Neural cell (in vitro differentiated cells): ENCODE data around the gene SF1. TPM values are rescaled to one million over a fixed set of nuclear protein-coding genes. Genes with fewer than 3 reads are reported as not detected.

Source experiments
- H2AFZ ChIP-seq: fragments of 200-600, 300-800 bp; sonication (generic), shearing (Covaris generic); 2 replicates; pipeline ENCODE4 v1.6.0; 2014; ENCODE audit warnings: low read depth, mild to moderate bottlenecking, antibody characterized with exemption, low read length, moderate library complexity
- H3F3A ChIP-seq: fragments of 200-600 bp; shearing (Covaris generic); 2 replicates; pipeline ENCODE4 v1.6.1; 2016; ENCODE audit warnings: mild to moderate bottlenecking, moderate library complexity, mixed read lengths, antibody characterized with exemption, low read length; ENCODE audit not compliant: insufficient read depth, poor library complexity, severe bottlenecking
- H3K27ac ChIP-seq: fragments of 200-600, 300-800 bp; sonication (generic), shearing (Covaris generic); 2 replicates; pipeline ENCODE4 v1.5.1; 2014; ENCODE audit warnings: mild to moderate bottlenecking, low read length, moderate library complexity
- H3K27me3 ChIP-seq: fragments of 300-800, 200-600 bp; sonication (generic), shearing (Covaris generic); 2 replicates; pipeline ENCODE4 v1.6.0; 2014; ENCODE audit warnings: mild to moderate bottlenecking, low read depth, low read length, moderate library complexity; ENCODE audit not compliant: insufficient read depth
- H3K36me3 ChIP-seq: fragments of 300-800, 200-600 bp; sonication (generic), shearing (Covaris generic); 2 replicates; pipeline ENCODE4 v1.5.1; 2014; ENCODE audit warnings: mild to moderate bottlenecking, antibody characterized with exemption, low read length, moderate library complexity; ENCODE audit not compliant: insufficient read depth
- H3K4me2 ChIP-seq: fragments of 300-800, 200-600 bp; sonication (generic), shearing (Covaris generic); 2 replicates; pipeline ENCODE4 v1.6.0; 2014; ENCODE audit warnings: mild to moderate bottlenecking, low read length
- H3K4me3 ChIP-seq: fragments of 300-800, 200-600 bp; sonication (generic), shearing (Covaris generic); 2 replicates; pipeline ENCODE4 v1.5.1; 2014; ENCODE audit warnings: mild to moderate bottlenecking, low read length, moderate library complexity
- H3K79me2 ChIP-seq: fragments of 200-600 bp; shearing (Covaris generic); replicated peaks from 2 replicates; pipeline ENCODE4 v1.6.0; 2014; ENCODE audit warnings: mild to moderate bottlenecking, low read length, moderate library complexity; ENCODE audit not compliant: insufficient read depth
- H3K9ac ChIP-seq: fragments of 300-800, 200-600 bp; sonication (generic), shearing (Covaris generic); 2 replicates; pipeline ENCODE4 v1.6.1; 2016; ENCODE audit warnings: mild to moderate bottlenecking, low read length, mixed read lengths
- H3K9me2 ChIP-seq: fragments of 200-600 bp; shearing (Covaris generic); 2 replicates; pipeline ENCODE4 v1.6.1; 2016; ENCODE audit warnings: mild to moderate bottlenecking, low read length, mixed read lengths; ENCODE audit not compliant: insufficient read depth
- H3K9me3 ChIP-seq: fragments of 200-600, 300-800 bp; sonication (generic), shearing (Covaris generic); 2 replicates; pipeline ENCODE4 v1.6.1; 2016; ENCODE audit warnings: mild to moderate bottlenecking, mixed run types, low read length, moderate library complexity, mixed read lengths
- H4K20me1 ChIP-seq: fragments of 200-600 bp; shearing (Covaris generic); 2 replicates; pipeline ENCODE4 v1.6.1; 2016; ENCODE audit warnings: mild to moderate bottlenecking, mixed run types; ENCODE audit not compliant: insufficient read depth
- EP300 ChIP-seq: fragments of 450-650 bp; conservative IDR thresholded peaks from 2 replicates; pipeline ENCODE4 v1.6.1; 2014; ENCODE audit warnings: antibody characterized with exemption, mild to moderate bottlenecking, moderate library complexity; ENCODE audit not compliant: poor library complexity, severe bottlenecking
- EZH2 ChIP-seq: fragments of 200-600, 300-800 bp; shearing (Covaris generic), sonication (generic); IDR thresholded peaks from 2 replicates; pipeline ENCODE4 v1.6.1; 2014; ENCODE audit warnings: antibody characterized with exemption, low read length, borderline replicate concordance, mild to moderate bottlenecking; ENCODE audit not compliant: insufficient read depth, poor library complexity, severe bottlenecking
- MXI1 ChIP-seq: fragments of 450-650 bp; conservative IDR thresholded peaks from 2 replicates; pipeline ENCODE4 v1.6.1; 2014; ENCODE audit warnings: antibody characterized with exemption, mild to moderate bottlenecking; ENCODE audit not compliant: poor library complexity, severe bottlenecking
- POLR2AphosphoS5 ChIP-seq: IDR thresholded peaks from 2 replicates; pipeline ENCODE4 v1.6.1; 2012
- RAD21 ChIP-seq: fragments of 450-650 bp; conservative IDR thresholded peaks from 2 replicates; pipeline ENCODE4 v1.6.1; 2014; ENCODE audit warnings: antibody characterized with exemption, mild to moderate bottlenecking, moderate library complexity
- SMC3 ChIP-seq: fragments of 450-650 bp; conservative IDR thresholded peaks from 2 replicates; pipeline ENCODE4 v1.6.1; 2014; ENCODE audit warnings: antibody characterized with exemption, mild to moderate bottlenecking, moderate library complexity; ENCODE audit not compliant: poor library complexity
- TAF1 ChIP-seq: IDR thresholded peaks from 2 replicates; pipeline ENCODE4 v1.6.1; 2012; ENCODE audit warnings: low read depth
- polyA plus RNA-seq: library from polyadenylated mRNA; depleted of rRNA; stranded (reverse); fragments of >200 nt; gene quantifications from 2 replicates; pipeline ENCODE4 v1.2.3, GENCODE V29; 2014
- TF ChIP-seq, protein P1 (sequence below): fragments of 450-650 bp; IDR thresholded peaks from 2 replicates; pipeline ENCODE4 v1.5.1; 2014; ENCODE audit warnings: antibody characterized with exemption, mild to moderate bottlenecking, moderate library complexity; ENCODE audit not compliant: poor library complexity, severe bottlenecking
- TF ChIP-seq, protein P2 (sequence below): IDR thresholded peaks from 2 replicates; pipeline ENCODE4 v1.6.1; 2012; ENCODE audit warnings: borderline replicate concordance

The SF1 gene
- polyA plus RNA-seq, 1 donor from 2014 or later, result 53.2 TPM

DNA sequence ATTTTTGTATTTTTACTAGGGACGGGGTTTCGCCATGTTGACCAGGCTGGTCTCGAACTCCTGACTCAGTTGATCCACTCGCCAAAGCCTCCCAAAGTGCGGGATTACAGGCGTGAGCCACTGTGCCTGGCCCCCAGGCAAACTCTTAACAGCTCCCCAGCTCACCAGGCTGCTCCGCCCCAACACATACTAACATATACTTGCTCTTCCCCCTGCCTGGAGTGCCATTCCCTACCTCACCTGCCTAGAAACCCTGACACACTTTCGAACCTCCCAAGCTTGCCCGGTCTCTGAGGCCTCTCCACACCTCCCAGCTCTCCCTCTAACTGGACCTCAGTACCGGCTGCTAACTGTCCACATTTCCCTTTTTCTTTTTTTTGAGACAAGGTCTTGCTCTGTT is 16.2 kb upstream of the SF1 start:
- H2AFZ ChIP-seq, result no peak overlapping the region
- H3K9me2 ChIP-seq, result no peaks in the 10 kb centered on the region
- H4K20me1 ChIP-seq, result no peaks in the 10 kb centered on the region
- no peak overlapping the region for H3K4me3 ChIP-seq
- H3K4me2 ChIP-seq, result no peak overlapping the region
- H3K27ac ChIP-seq, result no peak overlapping the region
- TF ChIP-seq, protein P1, sequence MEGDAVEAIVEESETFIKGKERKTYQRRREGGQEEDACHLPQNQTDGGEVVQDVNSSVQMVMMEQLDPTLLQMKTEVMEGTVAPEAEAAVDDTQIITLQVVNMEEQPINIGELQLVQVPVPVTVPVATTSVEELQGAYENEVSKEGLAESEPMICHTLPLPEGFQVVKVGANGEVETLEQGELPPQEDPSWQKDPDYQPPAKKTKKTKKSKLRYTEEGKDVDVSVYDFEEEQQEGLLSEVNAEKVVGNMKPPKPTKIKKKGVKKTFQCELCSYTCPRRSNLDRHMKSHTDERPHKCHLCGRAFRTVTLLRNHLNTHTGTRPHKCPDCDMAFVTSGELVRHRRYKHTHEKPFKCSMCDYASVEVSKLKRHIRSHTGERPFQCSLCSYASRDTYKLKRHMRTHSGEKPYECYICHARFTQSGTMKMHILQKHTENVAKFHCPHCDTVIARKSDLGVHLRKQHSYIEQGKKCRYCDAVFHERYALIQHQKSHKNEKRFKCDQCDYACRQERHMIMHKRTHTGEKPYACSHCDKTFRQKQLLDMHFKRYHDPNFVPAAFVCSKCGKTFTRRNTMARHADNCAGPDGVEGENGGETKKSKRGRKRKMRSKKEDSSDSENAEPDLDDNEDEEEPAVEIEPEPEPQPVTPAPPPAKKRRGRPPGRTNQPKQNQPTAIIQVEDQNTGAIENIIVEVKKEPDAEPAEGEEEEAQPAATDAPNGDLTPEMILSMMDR, result no peak
- no peak for TF ChIP-seq MXI1
- TF ChIP-seq, protein P2, sequence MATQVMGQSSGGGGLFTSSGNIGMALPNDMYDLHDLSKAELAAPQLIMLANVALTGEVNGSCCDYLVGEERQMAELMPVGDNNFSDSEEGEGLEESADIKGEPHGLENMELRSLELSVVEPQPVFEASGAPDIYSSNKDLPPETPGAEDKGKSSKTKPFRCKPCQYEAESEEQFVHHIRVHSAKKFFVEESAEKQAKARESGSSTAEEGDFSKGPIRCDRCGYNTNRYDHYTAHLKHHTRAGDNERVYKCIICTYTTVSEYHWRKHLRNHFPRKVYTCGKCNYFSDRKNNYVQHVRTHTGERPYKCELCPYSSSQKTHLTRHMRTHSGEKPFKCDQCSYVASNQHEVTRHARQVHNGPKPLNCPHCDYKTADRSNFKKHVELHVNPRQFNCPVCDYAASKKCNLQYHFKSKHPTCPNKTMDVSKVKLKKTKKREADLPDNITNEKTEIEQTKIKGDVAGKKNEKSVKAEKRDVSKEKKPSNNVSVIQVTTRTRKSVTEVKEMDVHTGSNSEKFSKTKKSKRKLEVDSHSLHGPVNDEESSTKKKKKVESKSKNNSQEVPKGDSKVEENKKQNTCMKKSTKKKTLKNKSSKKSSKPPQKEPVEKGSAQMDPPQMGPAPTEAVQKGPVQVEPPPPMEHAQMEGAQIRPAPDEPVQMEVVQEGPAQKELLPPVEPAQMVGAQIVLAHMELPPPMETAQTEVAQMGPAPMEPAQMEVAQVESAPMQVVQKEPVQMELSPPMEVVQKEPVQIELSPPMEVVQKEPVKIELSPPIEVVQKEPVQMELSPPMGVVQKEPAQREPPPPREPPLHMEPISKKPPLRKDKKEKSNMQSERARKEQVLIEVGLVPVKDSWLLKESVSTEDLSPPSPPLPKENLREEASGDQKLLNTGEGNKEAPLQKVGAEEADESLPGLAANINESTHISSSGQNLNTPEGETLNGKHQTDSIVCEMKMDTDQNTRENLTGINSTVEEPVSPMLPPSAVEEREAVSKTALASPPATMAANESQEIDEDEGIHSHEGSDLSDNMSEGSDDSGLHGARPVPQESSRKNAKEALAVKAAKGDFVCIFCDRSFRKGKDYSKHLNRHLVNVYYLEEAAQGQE, result no peak
- TF ChIP-seq POLR2AphosphoS5, result no peak
- TF ChIP-seq TAF1, result no peak
- TF ChIP-seq SMC3, result no peak
- no peak for TF ChIP-seq RAD21
- TF ChIP-seq EP300, result no peak
- TF ChIP-seq EZH2, result no peak
- H3K9ac ChIP-seq, result no peak overlapping the region
- H3K9me3 ChIP-seq, result no peaks in the 10 kb centered on the region
- H3K27me3 ChIP-seq, result no peaks in the 10 kb centered on the region
- H3K79me2 ChIP-seq, result no peaks in the 10 kb centered on the region
- H3F3A ChIP-seq, result no peaks in the 10 kb centered on the region
- no peaks in the 10 kb centered on the region for H3K36me3 ChIP-seq

DNA sequence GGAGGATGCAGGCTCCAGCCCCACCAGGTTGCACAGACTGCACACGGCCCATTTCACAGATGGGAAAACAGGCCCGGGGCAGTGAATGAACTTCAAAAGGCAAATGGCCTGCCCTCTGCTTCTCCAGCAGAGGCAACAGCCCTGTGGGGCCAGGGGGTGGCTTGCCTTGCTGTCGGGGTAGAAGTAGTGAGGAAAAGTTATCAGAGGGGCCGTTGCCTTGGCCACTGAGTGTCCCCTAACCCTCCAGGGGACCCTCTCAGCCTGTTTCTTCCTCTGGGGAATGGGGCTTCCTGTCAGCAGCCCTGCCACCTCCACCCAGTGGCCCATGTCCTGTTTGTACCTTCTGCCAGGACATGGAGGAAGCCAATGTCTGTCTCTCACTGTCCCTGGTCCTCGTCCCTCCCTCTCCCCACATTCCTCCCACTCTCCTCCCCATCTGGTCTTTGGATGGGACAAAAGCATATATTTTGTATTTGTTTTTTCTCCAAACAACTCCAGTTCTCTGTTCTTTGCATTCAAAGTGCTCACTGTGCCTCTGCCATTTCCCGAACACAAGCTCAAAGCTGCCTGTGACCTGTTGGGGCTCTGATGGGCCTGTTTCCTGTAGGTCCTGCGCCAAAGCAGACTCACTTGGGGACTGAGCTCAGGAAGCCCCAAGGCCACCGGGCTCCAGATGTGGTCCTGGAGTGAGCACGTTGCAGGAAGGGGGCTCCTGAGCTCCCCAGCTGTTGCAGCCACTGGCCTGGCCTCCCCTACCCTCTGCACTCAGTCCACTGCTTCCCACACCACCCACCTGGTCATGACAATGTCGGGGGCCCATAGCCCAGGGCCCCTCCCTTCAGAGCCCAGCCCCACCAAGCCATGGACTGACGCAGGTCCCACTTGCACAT is 15.2 kb upstream of the SF1 start:
- H3K9ac ChIP-seq, result no peak overlapping the region
- H3K4me2 ChIP-seq, result no peak overlapping the region
- H3K27ac ChIP-seq, result no peak overlapping the region
- no peaks in the 10 kb centered on the region for H3K79me2 ChIP-seq
- no peaks in the 10 kb centered on the region for H3K27me3 ChIP-seq
- H4K20me1 ChIP-seq, result no peaks in the 10 kb centered on the region
- H3K9me2 ChIP-seq, result no peaks in the 10 kb centered on the region
- no peak overlapping the region for H2AFZ ChIP-seq
- H3K4me3 ChIP-seq, result no peak overlapping the region
- H3F3A ChIP-seq, result no peaks in the 10 kb centered on the region
- no peak for TF ChIP-seq SMC3
- no peak for TF ChIP-seq MXI1
- TF ChIP-seq, protein P1, result no peak
- no peak for TF ChIP-seq EP300
- no peak for TF ChIP-seq RAD21
- TF ChIP-seq, protein P2, result no peak
- TF ChIP-seq EZH2, result no peak
- TF ChIP-seq POLR2AphosphoS5, result no peak
- TF ChIP-seq TAF1, result no peak
- no peaks in the 10 kb centered on the region for H3K9me3 ChIP-seq
- H3K36me3 ChIP-seq, result no peaks in the 10 kb centered on the region
